Lower leg skin (tissue), 3 donors: Measurements from ENCODE around the gene RALGDS.
"Not testable (repeated sequence)": the region's sequence is repeated elsewhere in the genome, so short reads cannot be mapped to it uniquely, and the experiment has no call there.

Experiments
- POLR2A ChIP-seq, 2 donors: fragments of 450-650 bp; IDR thresholded peaks; one replicate each; pipeline ENCODE4 v1.6.1; 2016 to 2017; ENCODE audit warnings: antibody characterized with exemption in 2 of 2, mild to moderate bottlenecking in 1 of 2, moderate library complexity in 1 of 2
- TF ChIP-seq, protein P1 (sequence below), 3 donors: fragments of 450-650 bp; IDR thresholded peaks; one replicate each; pipeline ENCODE4 v1.5.1; 2016; ENCODE audit warnings: antibody characterized with exemption in 3 of 3, mild to moderate bottlenecking in 3 of 3, moderate library complexity in 2 of 3

GRCh38 chr9:133072210-133072609 lies 48.8 kb downstream of the RALGDS start:
- TF ChIP-seq, protein P1, sequence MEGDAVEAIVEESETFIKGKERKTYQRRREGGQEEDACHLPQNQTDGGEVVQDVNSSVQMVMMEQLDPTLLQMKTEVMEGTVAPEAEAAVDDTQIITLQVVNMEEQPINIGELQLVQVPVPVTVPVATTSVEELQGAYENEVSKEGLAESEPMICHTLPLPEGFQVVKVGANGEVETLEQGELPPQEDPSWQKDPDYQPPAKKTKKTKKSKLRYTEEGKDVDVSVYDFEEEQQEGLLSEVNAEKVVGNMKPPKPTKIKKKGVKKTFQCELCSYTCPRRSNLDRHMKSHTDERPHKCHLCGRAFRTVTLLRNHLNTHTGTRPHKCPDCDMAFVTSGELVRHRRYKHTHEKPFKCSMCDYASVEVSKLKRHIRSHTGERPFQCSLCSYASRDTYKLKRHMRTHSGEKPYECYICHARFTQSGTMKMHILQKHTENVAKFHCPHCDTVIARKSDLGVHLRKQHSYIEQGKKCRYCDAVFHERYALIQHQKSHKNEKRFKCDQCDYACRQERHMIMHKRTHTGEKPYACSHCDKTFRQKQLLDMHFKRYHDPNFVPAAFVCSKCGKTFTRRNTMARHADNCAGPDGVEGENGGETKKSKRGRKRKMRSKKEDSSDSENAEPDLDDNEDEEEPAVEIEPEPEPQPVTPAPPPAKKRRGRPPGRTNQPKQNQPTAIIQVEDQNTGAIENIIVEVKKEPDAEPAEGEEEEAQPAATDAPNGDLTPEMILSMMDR (IDR thresholded peaks at IDR 0.05), result not testable (repeated sequence)
- not testable (repeated sequence) for TF ChIP-seq POLR2A (IDR thresholded peaks at IDR 0.05)
